Osteocyte (in vitro differentiated cells): Measurements from ENCODE around the gene MAPKBP1. TPM values are rescaled to one million over a fixed set of nuclear protein-coding genes. Genes with fewer than 3 reads are reported as not detected.
"Not testable (repeated sequence)": the region's sequence is repeated elsewhere in the genome, so short reads cannot be mapped to it uniquely, and the experiment has no call there.

Source experiments
- DNase-seq: peaks from one replicate; pipeline ENCODE4 v3.0.0; 2021; ENCODE audit warnings: mixed read lengths; ENCODE audit not compliant: unreplicated experiment; ENCODE audit errors: extremely low spot score
- H3K27ac Mint-ChIP-seq: one replicate; pipeline ENCODE4 v1.8.0; 2021; ENCODE audit warnings: mild to moderate bottlenecking, mixed read lengths; ENCODE audit not compliant: unreplicated experiment
- H3K27me3 Mint-ChIP-seq: one replicate; pipeline ENCODE4 v1.8.0; 2021; ENCODE audit warnings: mixed read lengths; ENCODE audit not compliant: unreplicated experiment
- H3K36me3 Mint-ChIP-seq: one replicate; pipeline ENCODE4 v1.8.0; 2021; ENCODE audit warnings: mixed read lengths; ENCODE audit not compliant: unreplicated experiment
- H3K4me1 Mint-ChIP-seq: one replicate; pipeline ENCODE4 v1.8.0; 2021; ENCODE audit warnings: mixed read lengths; ENCODE audit not compliant: unreplicated experiment
- H3K4me3 Mint-ChIP-seq: one replicate; pipeline ENCODE4 v1.8.0; 2021; ENCODE audit warnings: mild to moderate bottlenecking, moderate library complexity, mixed read lengths; ENCODE audit not compliant: unreplicated experiment
- H3K9me3 Mint-ChIP-seq: one replicate; pipeline ENCODE4 v1.8.0; 2021; ENCODE audit warnings: mixed read lengths; ENCODE audit not compliant: unreplicated experiment
- long read RNA-seq: library from polyadenylated mRNA; unstranded; transcript quantifications from one replicate; pipeline ENCODE4 v2.0.0, GENCODE V29; 2021
- total RNA-seq: library from RNA; stranded (reverse); gene quantifications from 2 replicates; pipeline ENCODE4 v1.2.1, GENCODE V29; 2021
- TF ChIP-seq, protein P1 (sequence below): fragments of 200-600 bp; sonication (generic); IDR thresholded peaks from 2 replicates; pipeline ENCODE4 v1.5.0; 2021; ENCODE audit warnings: antibody characterized with exemption, mild to moderate bottlenecking, moderate library complexity

The MAPKBP1 gene, protein sequence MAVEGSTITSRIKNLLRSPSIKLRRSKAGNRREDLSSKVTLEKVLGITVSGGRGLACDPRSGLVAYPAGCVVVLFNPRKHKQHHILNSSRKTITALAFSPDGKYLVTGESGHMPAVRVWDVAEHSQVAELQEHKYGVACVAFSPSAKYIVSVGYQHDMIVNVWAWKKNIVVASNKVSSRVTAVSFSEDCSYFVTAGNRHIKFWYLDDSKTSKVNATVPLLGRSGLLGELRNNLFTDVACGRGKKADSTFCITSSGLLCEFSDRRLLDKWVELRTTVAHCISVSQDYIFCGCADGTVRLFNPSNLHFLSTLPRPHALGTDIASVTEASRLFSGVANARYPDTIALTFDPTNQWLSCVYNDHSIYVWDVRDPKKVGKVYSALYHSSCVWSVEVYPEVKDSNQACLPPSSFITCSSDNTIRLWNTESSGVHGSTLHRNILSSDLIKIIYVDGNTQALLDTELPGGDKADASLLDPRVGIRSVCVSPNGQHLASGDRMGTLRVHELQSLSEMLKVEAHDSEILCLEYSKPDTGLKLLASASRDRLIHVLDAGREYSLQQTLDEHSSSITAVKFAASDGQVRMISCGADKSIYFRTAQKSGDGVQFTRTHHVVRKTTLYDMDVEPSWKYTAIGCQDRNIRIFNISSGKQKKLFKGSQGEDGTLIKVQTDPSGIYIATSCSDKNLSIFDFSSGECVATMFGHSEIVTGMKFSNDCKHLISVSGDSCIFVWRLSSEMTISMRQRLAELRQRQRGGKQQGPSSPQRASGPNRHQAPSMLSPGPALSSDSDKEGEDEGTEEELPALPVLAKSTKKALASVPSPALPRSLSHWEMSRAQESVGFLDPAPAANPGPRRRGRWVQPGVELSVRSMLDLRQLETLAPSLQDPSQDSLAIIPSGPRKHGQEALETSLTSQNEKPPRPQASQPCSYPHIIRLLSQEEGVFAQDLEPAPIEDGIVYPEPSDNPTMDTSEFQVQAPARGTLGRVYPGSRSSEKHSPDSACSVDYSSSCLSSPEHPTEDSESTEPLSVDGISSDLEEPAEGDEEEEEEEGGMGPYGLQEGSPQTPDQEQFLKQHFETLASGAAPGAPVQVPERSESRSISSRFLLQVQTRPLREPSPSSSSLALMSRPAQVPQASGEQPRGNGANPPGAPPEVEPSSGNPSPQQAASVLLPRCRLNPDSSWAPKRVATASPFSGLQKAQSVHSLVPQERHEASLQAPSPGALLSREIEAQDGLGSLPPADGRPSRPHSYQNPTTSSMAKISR (N-terminal part only)
- 28.0 and 34.2 TPM in 2 replicates for total RNA-seq
- long read RNA-seq, partial matches to known transcripts: 3 of 6 reads
- long read RNA-seq, other reads (novel, unspliced or antisense): 3 of 6 reads

DNA sequence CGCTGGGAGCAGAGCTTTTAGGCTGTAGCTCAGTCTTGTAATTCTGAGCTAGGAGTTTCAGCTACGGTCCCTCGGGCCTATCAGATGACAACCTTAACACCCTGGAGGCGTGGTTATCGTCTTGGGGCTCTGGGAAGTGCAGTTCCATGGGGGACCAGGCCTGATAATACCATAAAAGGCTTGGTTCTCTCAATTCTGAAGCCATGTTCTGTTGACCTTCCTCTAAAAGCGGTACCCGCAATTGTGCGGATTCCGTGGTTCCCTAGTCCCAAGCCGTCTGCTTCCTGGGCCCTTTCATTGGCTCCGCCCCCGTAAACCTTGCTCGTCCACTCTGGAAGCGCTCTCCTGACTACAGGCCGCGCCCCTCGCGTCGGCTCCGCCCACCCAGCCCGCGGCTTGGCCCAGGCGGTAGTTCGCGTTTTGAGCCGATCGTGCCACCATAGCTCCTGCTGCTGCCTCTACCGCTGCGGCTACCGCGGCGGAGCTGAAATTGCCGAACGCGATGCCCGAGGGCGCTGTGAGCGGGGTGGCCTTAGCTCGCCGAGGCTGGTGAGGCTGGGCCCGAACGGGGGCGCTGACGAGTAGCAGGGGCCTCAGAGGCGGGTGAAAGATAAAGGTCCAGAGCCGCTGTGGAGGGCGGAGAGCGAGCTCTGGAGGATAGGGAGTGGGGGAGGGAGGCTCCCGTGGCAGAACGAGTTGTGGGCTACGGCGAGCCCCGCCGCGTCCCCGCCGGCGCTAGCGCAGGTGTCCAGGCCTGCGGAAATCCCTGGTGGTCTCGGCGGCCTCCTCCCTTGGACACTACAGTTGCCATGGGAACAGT lies at the start of gene MAPKBP1:
MAPKBP1 (plus strand) TSS at position 423 of the 820 bp plus-strand sequence. CDS start 792 bp downstream, outside the sequence.
- Mint-ChIP-seq H3K36me3 (no peaks in the 10 kb centered on the region), H3K27me3 (no peaks in the 10 kb centered on the region), H3K27ac (peak within 1 kb of the TSS; percentile 96), H3K4me1 (peaks cover 54% of the 10 kb centered on the region), H3K9me3 (no peaks in the 10 kb centered on the region), H3K4me3 (peak within 1 kb of the TSS; percentile 86)
- TF ChIP-seq, protein P1, sequence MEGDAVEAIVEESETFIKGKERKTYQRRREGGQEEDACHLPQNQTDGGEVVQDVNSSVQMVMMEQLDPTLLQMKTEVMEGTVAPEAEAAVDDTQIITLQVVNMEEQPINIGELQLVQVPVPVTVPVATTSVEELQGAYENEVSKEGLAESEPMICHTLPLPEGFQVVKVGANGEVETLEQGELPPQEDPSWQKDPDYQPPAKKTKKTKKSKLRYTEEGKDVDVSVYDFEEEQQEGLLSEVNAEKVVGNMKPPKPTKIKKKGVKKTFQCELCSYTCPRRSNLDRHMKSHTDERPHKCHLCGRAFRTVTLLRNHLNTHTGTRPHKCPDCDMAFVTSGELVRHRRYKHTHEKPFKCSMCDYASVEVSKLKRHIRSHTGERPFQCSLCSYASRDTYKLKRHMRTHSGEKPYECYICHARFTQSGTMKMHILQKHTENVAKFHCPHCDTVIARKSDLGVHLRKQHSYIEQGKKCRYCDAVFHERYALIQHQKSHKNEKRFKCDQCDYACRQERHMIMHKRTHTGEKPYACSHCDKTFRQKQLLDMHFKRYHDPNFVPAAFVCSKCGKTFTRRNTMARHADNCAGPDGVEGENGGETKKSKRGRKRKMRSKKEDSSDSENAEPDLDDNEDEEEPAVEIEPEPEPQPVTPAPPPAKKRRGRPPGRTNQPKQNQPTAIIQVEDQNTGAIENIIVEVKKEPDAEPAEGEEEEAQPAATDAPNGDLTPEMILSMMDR: peak; percentile 77
- peak; percentile 99 for DNase-seq

DNA sequence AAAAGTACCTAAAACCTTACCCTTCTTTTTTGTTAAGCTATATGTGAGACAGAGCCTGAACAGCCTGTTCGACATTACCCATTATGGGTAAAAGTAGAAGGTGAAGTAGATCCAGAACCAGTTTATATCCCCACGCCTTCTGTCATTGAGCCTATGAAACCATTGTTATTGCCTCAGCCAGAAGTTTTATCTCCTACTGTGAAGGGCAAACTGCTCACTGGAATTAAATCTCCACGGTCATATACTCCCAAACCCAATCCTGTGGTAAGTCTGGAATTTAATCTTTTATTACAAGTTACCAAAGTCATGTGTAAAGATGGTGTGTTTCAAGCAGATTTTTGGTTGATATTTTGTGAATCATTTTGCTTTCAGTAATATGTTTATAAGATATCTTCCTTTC lies 47.1 kb upstream of the MAPKBP1 start:
- H3K4me1 Mint-ChIP-seq: peaks cover 5% of the 10 kb centered on the region
- H3K27me3 Mint-ChIP-seq: no peaks in the 10 kb centered on the region
- no peak for DNase-seq
- no peaks in the 10 kb centered on the region for H3K9me3 Mint-ChIP-seq
- no peak overlapping the region for H3K4me3 Mint-ChIP-seq
- no peak overlapping the region for H3K27ac Mint-ChIP-seq
- TF ChIP-seq, protein P1: no peak
- H3K36me3 Mint-ChIP-seq: peaks cover 14% of the 10 kb centered on the region

DNA sequence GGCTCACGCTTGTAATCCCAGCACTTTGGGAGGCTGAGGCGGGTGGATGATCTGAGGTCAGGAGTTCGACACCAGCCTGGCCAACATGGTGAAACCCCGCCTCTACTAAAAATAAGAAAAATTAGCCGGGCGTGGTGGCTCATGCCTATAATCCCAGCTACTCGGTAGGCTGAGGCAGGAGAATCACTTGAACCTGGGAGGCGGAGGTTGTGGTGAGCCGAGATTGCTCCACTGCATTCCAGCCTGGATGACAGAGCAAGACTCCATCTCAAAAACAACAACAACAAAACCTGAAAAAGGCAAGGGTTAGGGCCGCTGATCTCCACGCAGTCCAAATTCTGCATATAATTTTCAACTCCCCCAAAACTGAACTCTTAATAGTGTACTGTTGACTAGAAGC lies 46.2 kb upstream of the MAPKBP1 start:
- not testable (repeated sequence) for H3K27me3 Mint-ChIP-seq, H3K4me1 Mint-ChIP-seq, H3K27ac Mint-ChIP-seq, H3K9me3 Mint-ChIP-seq, H3K4me3 Mint-ChIP-seq, DNase-seq
- H3K36me3 Mint-ChIP-seq: peaks cover 12% of the 10 kb centered on the region

DNA sequence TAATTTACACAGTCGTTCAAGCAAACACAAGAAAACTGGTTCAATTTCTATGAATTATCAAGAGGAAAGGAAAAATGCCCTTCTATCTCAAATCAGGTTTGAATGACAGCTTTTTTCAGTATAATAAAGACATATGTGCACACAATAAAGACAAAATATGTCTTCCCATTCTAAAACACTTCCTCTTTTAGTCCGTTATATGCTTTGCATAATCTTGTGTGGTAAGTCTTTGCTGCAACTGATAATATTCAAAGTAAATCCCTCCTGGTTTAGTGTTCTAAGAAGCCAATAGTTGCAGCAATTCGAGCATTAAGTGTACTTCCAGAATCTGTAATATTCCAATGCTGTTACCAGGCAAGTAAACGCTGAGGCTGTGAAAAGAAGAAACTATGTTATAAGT lies 43.7 kb upstream of the MAPKBP1 start:
- peaks cover 29% of the 10 kb centered on the region for H3K36me3 Mint-ChIP-seq
- H3K9me3 Mint-ChIP-seq: no peaks in the 10 kb centered on the region
- no peak overlapping the region for H3K27ac Mint-ChIP-seq
- peaks cover 5% of the 10 kb centered on the region for H3K4me1 Mint-ChIP-seq
- DNase-seq: no peak
- no peaks in the 10 kb centered on the region for H3K27me3 Mint-ChIP-seq
- no peak overlapping the region for H3K4me3 Mint-ChIP-seq
- TF ChIP-seq, protein P1: no peak

DNA sequence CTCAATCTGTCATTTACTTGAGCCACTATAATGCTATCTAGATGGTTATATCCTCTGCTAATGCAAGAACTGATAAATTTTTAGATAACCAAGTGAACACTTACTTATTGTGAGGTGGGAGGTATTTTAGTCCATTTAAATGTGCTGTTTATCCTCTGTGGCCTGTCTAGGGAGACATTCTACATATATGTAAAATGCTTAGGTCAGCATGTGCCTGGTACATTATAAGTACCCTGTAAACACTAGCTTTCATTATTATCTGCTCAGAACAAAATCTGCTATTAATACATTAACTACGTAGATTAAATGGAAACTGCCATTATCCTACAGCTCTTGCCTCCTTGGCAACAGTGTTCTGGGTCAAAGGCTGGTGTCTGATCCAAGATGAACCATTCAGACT lies 41.8 kb upstream of the MAPKBP1 start:
- Mint-ChIP-seq H3K27ac (no peak overlapping the region), H3K4me3 (no peak overlapping the region), H3K36me3 (peaks cover 33% of the 10 kb centered on the region), H3K9me3 (no peaks in the 10 kb centered on the region), H3K4me1 (no peaks in the 10 kb centered on the region), H3K27me3 (no peaks in the 10 kb centered on the region)
- DNase-seq: no peak
- TF ChIP-seq, protein P1: no peak
